HG02798 (cell line): ENCODE measurements around the gene ALDH5A1.
"Not testable (repeated sequence)": the region's sequence is repeated elsewhere in the genome, so short reads cannot be mapped to it uniquely, and the experiment has no call there.

Experiments
- ATAC-seq: cut with Tn5 transposase; IDR thresholded peaks from one replicate; pipeline ENCODE4 v1.9.1; 2021; ENCODE audit warnings: mild to moderate bottlenecking; ENCODE audit not compliant: unreplicated experiment, poor library complexity

ALDH5A1 gene

GRCh38 chr6:24484657-24485323 lies 10.0 kb upstream of the ALDH5A1 start:
- no peak for ATAC-seq

GRCh38 chr6:24486065-24486464 lies 8.7 kb upstream of the ALDH5A1 start:
- no peak for ATAC-seq

GRCh38 chr6:24489470-24489869 lies 5.3 kb upstream of the ALDH5A1 start, which contains the start of gene GPLD1:
GPLD1 (minus strand) TSS chr6:24489578; CDS start chr6:24489511, 67 bp downstream.
- ATAC-seq = no peak

DNA sequence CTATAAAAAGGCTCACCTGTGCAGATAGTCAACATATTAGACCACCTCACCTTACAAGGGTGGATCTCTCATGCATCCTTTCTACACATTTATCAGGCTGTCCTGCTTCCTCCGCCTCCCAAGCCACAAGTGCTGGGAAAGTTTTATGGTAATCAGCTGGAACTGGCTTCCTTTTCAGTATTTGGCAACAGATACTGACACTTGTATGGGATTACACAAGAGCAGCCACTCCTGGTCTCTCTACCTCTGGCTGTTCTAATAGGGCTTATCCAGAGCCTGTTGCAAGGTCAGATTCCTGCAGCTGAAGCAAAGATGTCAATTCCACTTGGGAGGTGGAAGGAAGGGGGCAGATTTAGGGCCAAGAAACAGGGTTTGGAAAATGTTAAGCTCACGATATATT lies 4.9 kb upstream of the ALDH5A1 start:
- ATAC-seq = no peak

- no peak for ATAC-seq
Observed at GRCh38 chr6:24490948-24491347, 3.8 kb upstream of the ALDH5A1 start.

- ATAC-seq = no peak
Observed at GRCh38 chr6:24492475-24492874, 2.3 kb upstream of the ALDH5A1 start.

DNA sequence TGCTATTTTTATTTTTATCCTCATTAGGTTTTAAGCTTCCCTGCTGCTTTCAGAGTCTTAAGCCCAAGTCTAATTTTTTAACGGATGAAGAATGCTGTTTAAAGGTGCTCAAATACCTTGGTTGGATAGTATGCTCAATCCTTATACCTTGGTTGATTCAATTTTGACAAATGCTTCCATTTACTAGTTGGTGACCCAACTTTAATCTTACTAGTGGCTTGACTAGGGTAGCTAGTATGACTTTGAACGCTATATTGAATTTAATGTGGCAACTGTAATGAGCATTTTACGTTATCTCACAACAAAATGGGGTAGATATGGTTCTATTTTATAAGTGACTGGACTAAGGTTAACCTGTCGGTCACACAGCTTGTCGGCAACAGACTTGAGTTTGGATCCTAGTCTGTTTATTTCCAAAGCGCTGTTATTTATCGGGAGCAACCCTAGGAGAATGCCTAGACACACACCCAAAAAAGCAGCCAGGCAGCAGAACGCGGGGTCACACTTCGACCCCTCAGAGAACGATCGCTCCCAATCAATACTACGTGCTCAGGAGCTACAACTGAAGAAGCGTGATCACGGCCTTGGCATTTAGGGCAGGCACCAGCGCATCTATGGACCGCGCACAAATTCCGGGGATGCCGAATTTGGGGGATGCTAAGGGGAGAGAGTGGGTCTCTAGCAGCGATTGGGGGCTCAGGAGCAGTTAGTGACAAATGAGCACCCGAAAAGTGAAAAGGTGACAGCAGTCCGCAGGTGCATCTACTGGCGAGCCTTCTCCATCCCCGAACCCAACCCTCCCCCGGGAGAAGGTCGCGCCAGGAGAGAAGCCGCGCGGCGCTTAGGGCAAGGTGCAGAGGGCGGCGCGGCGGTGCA lies 586 bp upstream of the ALDH5A1 start:
- ATAC-seq = no peak

DNA sequence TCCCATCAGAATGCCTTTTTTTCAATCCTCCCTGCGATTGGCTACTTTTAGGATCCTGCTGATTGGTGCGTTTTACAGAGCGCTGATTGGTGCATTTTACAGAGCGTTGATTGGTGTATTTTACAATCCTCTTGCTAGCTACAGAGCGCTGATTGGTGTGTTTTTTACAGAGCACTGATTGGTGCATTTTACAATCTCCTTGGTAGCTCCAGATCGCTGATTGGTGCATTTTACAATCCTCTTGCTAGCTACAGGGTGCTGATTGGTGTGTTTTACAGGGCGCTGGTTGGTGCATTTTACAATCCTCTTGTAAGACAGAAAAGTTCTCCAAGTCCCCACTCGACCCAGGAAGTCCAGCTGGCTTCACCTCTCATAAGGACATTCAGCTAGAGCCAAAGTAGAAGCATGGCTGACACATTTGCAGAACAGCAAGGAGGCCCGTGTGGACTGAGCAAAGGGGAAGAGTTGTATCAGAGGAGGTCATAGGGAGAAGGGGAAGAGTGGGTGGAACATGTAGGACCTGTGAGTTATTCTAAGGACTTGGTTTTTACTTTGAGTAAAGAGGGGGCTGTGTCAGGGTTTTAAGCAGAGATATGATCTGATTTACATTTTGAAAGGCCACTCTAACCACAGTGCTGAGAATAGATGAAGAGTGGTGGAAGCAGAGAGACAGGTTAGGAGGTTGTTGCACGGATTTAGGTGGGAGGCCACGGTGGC lies 2.6 kb downstream of the ALDH5A1 start:
- no peak for ATAC-seq

- no peak for ATAC-seq
Observed at GRCh38 chr6:24500683-24501082, 5.9 kb downstream of the ALDH5A1 start.

GRCh38 chr6:24501374-24501773 lies 6.6 kb downstream of the ALDH5A1 start:
- ATAC-seq = no peak

DNA sequence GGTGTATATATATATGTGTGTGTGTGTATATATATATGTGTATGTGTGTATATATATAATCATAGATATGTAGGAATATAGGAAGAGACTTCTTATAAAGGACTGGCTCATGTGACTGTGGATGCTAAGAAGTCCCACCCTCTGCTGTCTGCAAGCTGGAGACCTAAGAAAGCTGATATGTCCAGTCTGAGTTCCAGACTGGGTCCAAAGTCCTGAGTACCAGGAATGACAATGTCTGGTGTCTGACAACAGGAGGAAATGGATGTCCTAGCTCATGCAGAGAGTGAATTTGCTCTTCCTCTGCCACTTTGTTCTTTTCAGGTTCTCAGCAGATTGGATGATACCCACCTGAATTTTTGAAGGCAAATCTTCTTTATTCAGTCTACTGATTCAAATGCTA lies 7.1 kb downstream of the ALDH5A1 start:
- no peak for ATAC-seq

- no peak for ATAC-seq
Observed at GRCh38 chr6:24504287-24504648, 9.5 kb downstream of the ALDH5A1 start.

GRCh38 chr6:24504649-24505586 lies 10.1 kb downstream of the ALDH5A1 start:
- ATAC-seq = no peak

DNA sequence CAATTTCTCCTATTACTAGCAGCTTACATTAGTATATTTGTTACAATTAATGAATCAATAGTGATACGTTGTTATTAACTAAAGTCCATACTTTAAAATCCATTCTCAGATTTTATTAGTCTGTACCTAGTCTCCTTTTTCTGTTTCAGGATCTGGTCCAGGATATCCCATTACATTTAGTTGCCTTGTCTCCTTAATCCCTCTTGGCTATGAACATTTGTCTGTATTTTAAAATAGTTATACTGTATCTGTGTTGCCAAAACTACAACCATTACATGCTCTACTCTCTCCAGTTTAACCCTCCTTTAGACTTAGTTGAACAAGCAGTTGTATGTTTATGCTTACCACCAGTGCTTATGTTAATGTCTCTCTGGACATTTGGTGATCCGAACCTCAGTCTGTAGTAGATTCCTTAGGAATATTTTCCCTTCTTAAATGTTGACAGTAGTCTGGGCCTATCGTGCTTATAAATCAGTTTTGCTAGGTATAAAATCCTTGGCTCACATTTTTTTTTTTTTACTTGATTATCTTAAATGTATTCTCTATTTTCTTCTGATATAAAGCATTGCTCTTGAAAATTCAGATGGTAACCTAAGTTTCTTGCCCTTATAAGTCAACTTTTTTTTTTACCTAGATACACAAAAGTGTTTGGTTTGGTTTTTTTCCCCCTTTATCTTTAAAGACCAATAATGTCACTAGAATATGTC lies 12.2 kb downstream of the ALDH5A1 start:
- ATAC-seq = no peak

DNA sequence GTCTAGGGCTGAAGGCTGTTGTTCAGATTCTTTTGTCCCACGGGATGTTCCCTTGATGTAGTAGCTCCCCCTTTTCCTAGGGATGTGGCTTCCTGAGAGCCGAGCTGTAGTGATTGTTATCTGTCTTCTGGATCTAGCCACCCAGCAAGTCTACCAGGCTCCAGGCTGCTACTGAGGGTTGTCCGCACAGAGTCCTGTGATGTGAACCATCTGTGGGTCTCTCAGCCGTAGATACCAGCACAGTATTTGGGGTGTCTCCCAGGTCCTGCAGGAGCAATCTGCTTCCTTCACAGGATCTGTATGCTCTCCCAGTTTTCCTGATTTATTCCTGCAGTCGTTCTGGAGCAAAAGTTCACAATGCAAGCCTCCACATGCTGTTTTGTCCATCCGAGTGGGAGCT lies 17.2 kb downstream of the ALDH5A1 start:
- not testable (repeated sequence) for ATAC-seq

DNA sequence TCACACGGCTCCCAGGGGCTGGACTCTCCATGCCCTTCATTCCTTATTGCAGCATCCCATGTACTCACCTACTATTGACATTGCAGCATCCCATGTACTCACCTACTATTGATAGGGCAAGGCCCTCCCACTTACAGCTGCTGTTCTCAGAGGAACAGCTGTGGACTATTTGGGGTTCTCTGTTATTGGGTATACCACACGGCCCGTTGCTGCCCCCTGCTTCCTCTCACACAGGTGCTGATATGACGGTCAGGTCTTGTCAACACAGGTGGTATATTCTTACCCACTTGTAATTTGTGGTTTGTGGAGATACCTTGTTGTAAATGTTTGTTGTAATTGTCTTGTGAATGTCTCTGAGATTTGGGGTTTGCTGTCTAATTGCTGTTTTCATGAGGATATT lies 18.8 kb downstream of the ALDH5A1 start:
- ATAC-seq = peak; percentile 72

DNA sequence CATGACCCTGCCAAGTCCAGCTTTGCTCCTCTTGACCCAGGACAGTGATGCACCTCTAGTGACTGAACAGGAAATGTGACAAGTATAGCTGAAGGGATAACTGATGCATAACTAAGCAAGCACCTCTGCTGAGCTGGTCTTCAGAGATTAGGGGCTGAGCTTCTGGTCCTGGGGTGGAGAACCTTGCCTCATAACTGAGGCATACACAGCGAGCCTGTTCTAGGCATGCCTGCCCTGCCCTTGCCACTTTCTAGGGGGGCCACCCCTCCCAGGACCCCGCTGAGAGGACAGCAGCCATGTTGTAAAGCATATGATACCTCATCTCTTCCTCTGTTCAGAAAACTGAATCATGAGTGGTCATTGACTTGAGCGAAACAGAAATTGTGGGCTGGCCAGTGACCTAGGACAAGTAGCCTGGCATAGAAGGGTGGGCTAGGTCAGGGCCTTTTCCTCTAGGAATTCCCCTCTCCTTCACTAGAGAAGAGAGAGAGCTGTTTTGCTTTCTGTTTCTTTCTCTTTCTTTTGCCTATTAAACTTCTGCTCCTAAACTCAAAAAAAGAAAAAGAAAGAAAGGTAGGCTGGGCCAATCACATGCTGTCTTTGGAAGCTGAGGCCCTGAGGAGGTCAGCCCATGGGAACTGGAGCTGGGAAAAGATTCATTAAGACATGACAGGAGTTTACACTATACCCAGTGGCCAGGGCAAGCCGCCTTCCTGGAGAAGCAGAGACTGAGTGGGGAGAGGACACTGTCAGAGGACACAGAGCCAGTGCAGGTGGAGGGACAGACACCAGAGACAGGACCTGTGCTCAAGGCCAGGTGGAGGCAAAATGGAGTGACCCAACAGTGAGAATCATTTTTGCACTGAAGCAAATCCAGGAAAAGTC lies 23.1 kb downstream of the ALDH5A1 start:
- peak; percentile 72 for ATAC-seq

DNA sequence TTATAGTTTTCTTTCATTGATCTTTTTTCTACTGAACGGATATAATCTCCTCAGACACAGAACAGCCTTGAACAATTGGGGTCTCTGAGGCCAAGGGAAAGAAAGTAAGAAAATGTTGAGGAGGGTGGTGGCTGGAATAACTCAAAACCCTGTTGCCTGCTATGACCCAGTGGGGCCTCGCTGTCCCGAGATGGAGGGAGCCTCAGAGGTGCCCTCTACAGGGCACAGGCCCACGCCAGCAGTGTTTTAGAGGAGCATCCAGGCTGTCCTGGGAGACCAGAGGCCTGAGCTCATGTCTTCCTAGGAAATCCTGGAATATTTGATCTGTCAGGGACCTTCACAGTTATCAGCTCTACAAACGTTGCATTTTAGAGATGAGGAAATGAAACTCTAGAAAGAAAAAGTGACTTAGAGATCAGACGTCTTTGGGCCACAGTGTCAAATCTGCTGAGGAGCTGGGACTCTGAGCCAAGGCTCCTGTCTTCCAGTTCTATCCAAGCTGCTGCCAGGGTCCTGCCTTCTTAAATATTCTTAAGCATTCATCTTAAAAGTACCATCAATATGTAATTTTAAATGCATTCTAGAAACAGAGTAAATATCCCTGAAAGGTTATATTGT lies 26.3 kb downstream of the ALDH5A1 start:
- peak; percentile 57 for ATAC-seq
